ENCODE data around the gene COL12A1. TPM values are rescaled to one million over a fixed set of nuclear protein-coding genes. Genes with fewer than 3 reads are reported as not detected.

The COL12A1 gene
- total and polyA plus RNA-seq, 9 of the 15 experiments (the other 6 are each of a cell fraction or from before 2014, with no cell fraction given) = 0.11 TPM; not detected in 8

- TF ChIP-seq ATF2 (CRISPR knock-in tag; IDR thresholded peaks at IDR 0.05) (no peak), NR2C2 (CRISPR knock-in tag; IDR thresholded peaks at IDR 0.05) (no peak), NR2C2 (tag; IDR thresholded peaks at IDR 0.05) (0 out of 2 replicates have a peak, but pooled peaks have one; percentile 93), SMARCA4 (IDR thresholded peaks at IDR 0.05) (no peak), CREB1 (IDR thresholded peaks at IDR 0.05) (no peak), CREB1 (CRISPR knock-in tag; IDR thresholded peaks at IDR 0.05) (0 out of 2 replicates have a peak, but pooled peaks have one; percentile 4), ZNF512 (tag; IDR thresholded peaks at IDR 0.05) (no peak), ZBTB34 (CRISPR knock-in tag; IDR thresholded peaks at IDR 0.05) (no peak), MYBL2 (IDR thresholded peaks at IDR 0.05; ENCODE audit: low read depth) (peak; percentile 8; the same call in 1 of the 2 replicates), MYBL2 (CRISPR knock-in tag; IDR thresholded peaks at IDR 0.05; ENCODE audit: borderline replicate concordance) (no peak), SIX5 (IDR thresholded peaks at IDR 0.05; ENCODE audit: borderline replicate concordance in 1 of 2, insufficient read depth in 1 of 2, low read depth in 1 of 2, low read length in 2 of 2) (no peak), CREB3L1 (IDR thresholded peaks at IDR 0.05; ENCODE audit: borderline replicate concordance, low read depth) (0 out of 2 replicates have a peak, but pooled peaks have one; percentile 18), BRD4 (IDR thresholded peaks at IDR 0.05) (0 out of 2 replicates have a peak, but pooled peaks have one; percentile 73)
- TF ChIP-seq, protein P1, sequence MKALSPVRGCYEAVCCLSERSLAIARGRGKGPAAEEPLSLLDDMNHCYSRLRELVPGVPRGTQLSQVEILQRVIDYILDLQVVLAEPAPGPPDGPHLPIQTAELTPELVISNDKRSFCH (CRISPR knock-in tag; IDR thresholded peaks at IDR 0.05) = no peak
- TF ChIP-seq, protein P1 (tag; IDR thresholded peaks at IDR 0.05) = 0 out of 2 replicates have a peak, but pooled peaks have one; percentile 59
- TF ChIP-seq, protein P2, sequence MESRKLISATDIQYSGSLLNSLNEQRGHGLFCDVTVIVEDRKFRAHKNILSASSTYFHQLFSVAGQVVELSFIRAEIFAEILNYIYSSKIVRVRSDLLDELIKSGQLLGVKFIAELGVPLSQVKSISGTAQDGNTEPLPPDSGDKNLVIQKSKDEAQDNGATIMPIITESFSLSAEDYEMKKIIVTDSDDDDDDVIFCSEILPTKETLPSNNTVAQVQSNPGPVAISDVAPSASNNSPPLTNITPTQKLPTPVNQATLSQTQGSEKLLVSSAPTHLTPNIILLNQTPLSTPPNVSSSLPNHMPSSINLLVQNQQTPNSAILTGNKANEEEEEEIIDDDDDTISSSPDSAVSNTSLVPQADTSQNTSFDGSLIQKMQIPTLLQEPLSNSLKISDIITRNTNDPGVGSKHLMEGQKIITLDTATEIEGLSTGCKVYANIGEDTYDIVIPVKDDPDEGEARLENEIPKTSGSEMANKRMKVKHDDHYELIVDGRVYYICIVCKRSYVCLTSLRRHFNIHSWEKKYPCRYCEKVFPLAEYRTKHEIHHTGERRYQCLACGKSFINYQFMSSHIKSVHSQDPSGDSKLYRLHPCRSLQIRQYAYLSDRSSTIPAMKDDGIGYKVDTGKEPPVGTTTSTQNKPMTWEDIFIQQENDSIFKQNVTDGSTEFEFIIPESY (CRISPR knock-in tag; IDR thresholded peaks at IDR 0.05) = peak; percentile 90
- TF ChIP-seq, protein P3, sequence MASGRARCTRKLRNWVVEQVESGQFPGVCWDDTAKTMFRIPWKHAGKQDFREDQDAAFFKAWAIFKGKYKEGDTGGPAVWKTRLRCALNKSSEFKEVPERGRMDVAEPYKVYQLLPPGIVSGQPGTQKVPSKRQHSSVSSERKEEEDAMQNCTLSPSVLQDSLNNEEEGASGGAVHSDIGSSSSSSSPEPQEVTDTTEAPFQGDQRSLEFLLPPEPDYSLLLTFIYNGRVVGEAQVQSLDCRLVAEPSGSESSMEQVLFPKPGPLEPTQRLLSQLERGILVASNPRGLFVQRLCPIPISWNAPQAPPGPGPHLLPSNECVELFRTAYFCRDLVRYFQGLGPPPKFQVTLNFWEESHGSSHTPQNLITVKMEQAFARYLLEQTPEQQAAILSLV (tag; IDR thresholded peaks at IDR 0.05) = no peak
Measured at GRCh38 chr6:75244063-75244584, 38.3 kb upstream of the COL12A1 start (continued).

All from K562 (cell line).